Subcutaneous abdominal adipose tissue (tissue), 5 donors: ENCODE measurements around the gene PTBP2.
"Not testable (repeated sequence)": the region's sequence is repeated elsewhere in the genome, so short reads cannot be mapped to it uniquely, and the experiment has no call there.

Experiments used
- H3K27ac ChIP-seq: one replicate; pipeline ENCODE4 v1.7.0; 2013; ENCODE audit warnings: low read depth, mild to moderate bottlenecking, inconsistent platforms, low read length, moderate library complexity
- H3K27me3 ChIP-seq, 5 donors: one replicate each; pipeline ENCODE4 v1.7.0; 2013; ENCODE audit warnings: low read length in 5 of 5, inconsistent platforms in 1 of 5; ENCODE audit not compliant: control insufficient read depth in 5 of 5, insufficient read depth in 4 of 5
- H3K36me3 ChIP-seq, 5 donors: one replicate each; pipeline ENCODE4 v1.7.0; 2013; ENCODE audit warnings: low read length in 5 of 5; ENCODE audit not compliant: control insufficient read depth in 5 of 5, insufficient read depth in 5 of 5
- H3K4me1 ChIP-seq, 5 donors: one replicate each; pipeline ENCODE4 v1.7.0; 2013; ENCODE audit warnings: low read length in 5 of 5, mild to moderate bottlenecking in 3 of 5, moderate library complexity in 1 of 5; ENCODE audit not compliant: control insufficient read depth in 5 of 5, insufficient read depth in 5 of 5
- H3K4me3 ChIP-seq, 5 donors: one replicate each; pipeline ENCODE4 v1.7.0; 2013; ENCODE audit warnings: low read length in 5 of 5, low read depth in 1 of 5
- H3K9ac ChIP-seq, 5 donors: one replicate each; pipeline ENCODE4 v1.7.0; 2013; ENCODE audit warnings: low read length in 5 of 5, mild to moderate bottlenecking in 4 of 5, moderate library complexity in 3 of 5
- H3K9me3 ChIP-seq, 5 donors: one replicate each; pipeline ENCODE4 v1.7.0; 2013; ENCODE audit warnings: low read length in 5 of 5; ENCODE audit not compliant: control insufficient read depth in 5 of 5
- donor health status: healthy.
- donor health status: healthy.
- donor health status: healthy.
- donor health status: healthy.
- donor health status: healthy.

The PTBP2 gene

DNA sequence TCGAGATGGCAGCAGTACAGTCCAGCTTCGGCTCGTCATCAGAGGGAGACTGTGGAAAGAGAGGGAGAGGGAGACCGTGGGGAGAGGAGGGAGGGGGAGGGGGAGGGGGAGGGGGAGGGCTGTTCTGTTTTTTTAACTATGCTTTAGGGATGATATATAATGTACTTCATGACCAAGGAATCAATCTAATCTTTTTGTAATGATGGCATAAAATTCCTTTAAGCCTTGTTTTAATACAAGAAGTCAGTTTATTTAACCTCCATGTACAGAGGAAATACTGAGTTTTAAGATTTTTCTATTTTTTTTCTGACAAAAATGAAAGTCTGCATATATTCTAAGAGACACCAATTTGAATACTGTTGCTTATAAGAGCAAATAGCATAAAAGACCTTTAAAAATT is 41.9 kb downstream of the PTBP2 start:
- Histone ChIP-seq H3K27ac (no peak overlapping the region), H3K4me1 (peaks cover 0 to 7% (median 0%) of the 10 kb centered on the region in 5 donors), H3K4me3 (no peak overlapping the region), H3K27me3 (no peaks in the 10 kb centered on the region), H3K36me3 (peaks cover 0 to 7% (median 0%) of the 10 kb centered on the region in 5 donors), H3K9ac (no peak overlapping the region), H3K9me3 (no peaks in the 10 kb centered on the region)

DNA sequence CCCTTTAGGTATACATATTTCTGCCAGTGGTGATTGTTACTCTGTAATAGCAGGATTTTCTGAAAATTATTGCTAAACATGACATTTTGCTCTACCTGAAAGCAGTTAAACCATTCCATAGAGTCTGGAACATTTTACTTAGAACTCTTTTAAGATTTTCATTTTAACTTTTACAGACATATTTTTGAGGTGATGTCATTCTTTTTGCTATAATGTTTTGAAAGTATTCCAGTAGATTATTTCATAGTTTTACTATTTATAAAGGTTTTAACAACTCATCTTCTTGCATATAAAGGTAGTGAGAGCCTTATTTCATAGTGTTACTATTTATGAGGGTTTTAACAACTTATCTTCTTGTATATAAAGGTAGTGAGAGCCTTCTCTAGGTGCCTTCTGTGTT is 42.9 kb downstream of the PTBP2 start:
- Histone ChIP-seq H3K9ac (no peak overlapping the region), H3K4me1 (peaks cover 0 to 7% (median 0%) of the 10 kb centered on the region in 5 donors), H3K4me3 (no peak overlapping the region), H3K27me3 (no peaks in the 10 kb centered on the region), H3K9me3 (no peaks in the 10 kb centered on the region), H3K36me3 (no peaks in the 10 kb centered on the region), H3K27ac (no peak overlapping the region)

DNA sequence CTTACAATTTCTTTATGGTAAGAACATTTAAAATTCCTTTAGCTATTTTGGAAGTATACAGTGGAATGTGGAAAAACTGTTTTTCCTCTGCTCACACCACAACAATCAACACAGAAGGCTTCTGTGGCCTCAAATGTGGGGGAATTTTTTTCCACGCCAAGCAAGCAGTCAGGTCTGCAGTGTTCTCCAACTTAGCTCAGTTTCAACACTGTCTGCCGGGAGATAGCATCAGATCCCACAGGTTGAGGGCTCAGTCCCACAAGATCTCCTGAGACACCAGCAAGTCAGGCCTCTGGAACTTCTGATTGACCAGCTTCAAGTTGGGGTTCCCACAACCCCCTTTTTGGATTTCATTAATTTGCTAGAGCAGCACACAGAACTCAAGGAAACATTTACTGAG is 50.3 kb downstream of the PTBP2 start:
- H3K36me3 ChIP-seq = peaks cover 10 to 21% (median 16%) of the 10 kb centered on the region in 5 donors
- no peaks in the 10 kb centered on the region for H3K4me1 ChIP-seq
- no peak overlapping the region for H3K27ac ChIP-seq
- H3K4me3 ChIP-seq = no peak overlapping the region
- H3K9ac ChIP-seq = no peak overlapping the region
- H3K27me3 ChIP-seq = no peaks in the 10 kb centered on the region
- no peaks in the 10 kb centered on the region for H3K9me3 ChIP-seq

DNA sequence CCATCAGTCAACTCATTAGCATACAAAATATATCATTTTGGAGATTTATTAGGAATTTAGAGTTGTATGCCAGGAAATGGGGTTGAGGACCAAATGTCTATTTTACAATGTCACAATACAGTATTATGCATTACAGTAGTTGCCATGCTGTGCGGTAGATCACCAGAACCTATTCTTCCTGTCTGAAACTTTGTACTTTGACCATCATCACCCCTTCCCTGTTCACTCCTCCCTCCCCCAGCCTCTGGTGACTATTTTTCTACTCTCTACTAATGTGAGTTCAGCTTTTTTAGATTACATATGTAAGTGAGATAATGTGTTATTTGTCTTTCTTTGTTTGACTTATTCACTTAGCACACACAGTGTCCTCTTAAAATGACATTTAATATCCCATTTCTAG is 50.8 kb downstream of the PTBP2 start:
- Histone ChIP-seq H3K9me3 (no peaks in the 10 kb centered on the region), H3K4me3 (no peak overlapping the region), H3K9ac (no peak overlapping the region), H3K27me3 (no peaks in the 10 kb centered on the region), H3K27ac (no peak overlapping the region), H3K36me3 (peaks cover 10 to 21% (median 17%) of the 10 kb centered on the region in 5 donors), H3K4me1 (no peaks in the 10 kb centered on the region)

DNA sequence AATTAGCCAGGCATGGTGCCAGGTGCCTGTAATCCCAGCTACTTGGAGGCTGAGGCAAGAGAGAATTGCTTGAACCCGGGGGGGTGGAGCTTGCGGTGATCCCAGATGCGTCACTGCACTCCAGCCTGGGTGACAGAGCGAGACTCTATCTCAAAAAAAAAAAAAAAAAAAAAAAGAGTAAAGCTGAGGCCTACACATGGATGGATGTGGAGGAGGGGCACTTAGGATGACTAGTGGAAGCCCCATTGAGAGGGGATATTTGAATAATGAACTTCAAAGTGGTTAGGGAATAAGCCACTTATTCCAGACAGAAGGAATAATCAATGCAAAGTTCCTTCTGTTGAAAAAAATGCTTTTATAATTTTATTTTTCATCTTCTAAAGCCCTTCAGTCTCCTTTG is 51.4 kb downstream of the PTBP2 start:
- Histone ChIP-seq H3K4me3 (no peak overlapping the region), H3K27ac (no peak overlapping the region), H3K9me3 (no peaks in the 10 kb centered on the region), H3K4me1 (no peaks in the 10 kb centered on the region), H3K27me3 (no peaks in the 10 kb centered on the region), H3K36me3 (peaks cover 10 to 21% (median 17%) of the 10 kb centered on the region in 5 donors), H3K9ac (no peak overlapping the region)

DNA sequence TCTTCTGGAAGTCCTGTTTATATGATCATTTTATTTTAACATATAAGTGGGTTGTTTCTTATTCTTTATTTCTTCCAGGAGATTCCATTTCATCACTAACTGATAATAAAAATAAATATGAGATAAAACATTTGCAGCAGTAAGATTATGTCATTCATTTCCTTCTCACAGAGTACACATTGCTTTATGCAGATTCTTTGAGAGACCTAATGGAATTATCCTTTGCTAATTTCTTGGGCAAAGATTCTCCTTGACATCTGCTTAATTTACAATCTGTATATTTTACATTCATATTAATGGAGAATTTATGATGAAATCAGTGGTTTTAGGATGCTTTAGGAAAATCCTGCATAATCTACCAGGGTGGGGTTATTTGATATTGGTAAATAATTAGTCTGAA is 60.6 kb downstream of the PTBP2 start:
- Histone ChIP-seq H3K4me3 (no peak overlapping the region), H3K4me1 (no peaks in the 10 kb centered on the region), H3K27ac (no peak overlapping the region), H3K27me3 (no peaks in the 10 kb centered on the region), H3K36me3 (peaks cover 36 to 62% (median 49%) of the 10 kb centered on the region in 5 donors), H3K9me3 (no peaks in the 10 kb centered on the region), H3K9ac (no peak overlapping the region)

DNA sequence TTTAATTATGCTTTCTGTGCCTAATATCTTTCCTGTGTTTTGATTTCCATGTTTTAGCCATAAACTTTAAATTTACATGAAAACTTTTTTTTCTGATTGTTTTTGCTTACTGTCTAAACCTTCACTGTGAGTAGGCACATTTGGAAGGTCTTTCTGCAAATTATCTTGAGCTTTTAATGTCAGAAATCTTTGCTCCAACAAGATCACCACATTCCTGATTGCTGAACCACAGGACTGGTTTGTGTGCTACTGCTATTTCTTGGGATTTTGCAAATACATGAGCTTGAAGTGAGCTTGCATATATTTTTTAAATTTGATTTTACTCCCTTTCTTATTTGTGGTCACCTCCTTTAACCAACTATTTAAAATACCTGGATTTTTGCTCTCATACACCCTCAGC is 61.3 kb downstream of the PTBP2 start:
- Histone ChIP-seq H3K27ac (no peak overlapping the region), H3K4me1 (no peaks in the 10 kb centered on the region), H3K27me3 (no peaks in the 10 kb centered on the region), H3K9ac (no peak overlapping the region), H3K36me3 (peaks cover 36 to 63% (median 51%) of the 10 kb centered on the region in 5 donors), H3K4me3 (no peak overlapping the region), H3K9me3 (no peaks in the 10 kb centered on the region)

DNA sequence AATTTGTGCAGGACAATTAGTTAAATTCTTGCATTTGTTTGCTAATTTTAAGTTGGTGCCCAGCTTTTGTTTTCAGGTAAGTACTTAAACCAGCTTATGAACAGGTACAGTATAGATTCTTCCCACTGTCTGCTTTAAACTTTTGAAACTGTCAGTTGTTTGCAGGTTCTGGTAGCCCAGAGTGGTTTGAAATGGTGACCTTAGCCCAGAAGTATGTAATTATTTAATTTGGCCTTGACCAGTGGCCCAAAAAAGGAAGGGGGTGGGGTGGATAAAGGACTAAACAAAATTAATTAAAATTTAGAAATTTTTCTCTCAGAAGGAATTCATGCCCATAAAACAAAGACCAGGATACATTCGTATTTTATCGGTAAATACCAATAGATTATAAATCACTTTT is 69.0 kb downstream of the PTBP2 start:
- H3K36me3 ChIP-seq = peaks cover 8 to 27% (median 12%) of the 10 kb centered on the region in 5 donors
- no peak overlapping the region for H3K9ac ChIP-seq
- no peaks in the 10 kb centered on the region for H3K27me3 ChIP-seq
- H3K27ac ChIP-seq = no peak overlapping the region
- no peaks in the 10 kb centered on the region for H3K9me3 ChIP-seq
- H3K4me1 ChIP-seq = no peaks in the 10 kb centered on the region
- H3K4me3 ChIP-seq = no peak overlapping the region

DNA sequence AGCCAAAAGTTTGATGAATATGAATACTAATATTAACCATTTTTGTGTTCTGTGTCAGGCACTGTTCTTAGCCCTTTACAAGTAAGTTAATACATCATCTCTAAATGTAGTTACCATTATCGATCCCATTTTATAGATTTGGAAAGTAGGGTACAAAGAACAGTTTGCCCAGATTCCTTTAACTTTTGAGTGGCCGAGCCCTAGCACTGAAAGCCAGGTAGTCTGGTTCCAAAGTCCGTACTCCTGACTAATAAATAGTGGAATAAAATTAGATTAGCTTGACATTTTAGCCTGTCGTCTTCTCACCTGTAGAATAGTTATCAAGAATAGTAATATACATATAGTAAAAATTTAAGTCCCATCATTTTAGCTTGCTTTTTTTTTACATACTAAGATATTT is 70.6 kb downstream of the PTBP2 start:
- H3K27me3 ChIP-seq = no peaks in the 10 kb centered on the region
- H3K36me3 ChIP-seq = peaks cover 2 to 20% (median 3%) of the 10 kb centered on the region in 5 donors
- H3K4me3 ChIP-seq = no peak overlapping the region
- H3K27ac ChIP-seq = no peak overlapping the region
- no peak overlapping the region for H3K9ac ChIP-seq
- H3K4me1 ChIP-seq = no peaks in the 10 kb centered on the region
- no peaks in the 10 kb centered on the region for H3K9me3 ChIP-seq

DNA sequence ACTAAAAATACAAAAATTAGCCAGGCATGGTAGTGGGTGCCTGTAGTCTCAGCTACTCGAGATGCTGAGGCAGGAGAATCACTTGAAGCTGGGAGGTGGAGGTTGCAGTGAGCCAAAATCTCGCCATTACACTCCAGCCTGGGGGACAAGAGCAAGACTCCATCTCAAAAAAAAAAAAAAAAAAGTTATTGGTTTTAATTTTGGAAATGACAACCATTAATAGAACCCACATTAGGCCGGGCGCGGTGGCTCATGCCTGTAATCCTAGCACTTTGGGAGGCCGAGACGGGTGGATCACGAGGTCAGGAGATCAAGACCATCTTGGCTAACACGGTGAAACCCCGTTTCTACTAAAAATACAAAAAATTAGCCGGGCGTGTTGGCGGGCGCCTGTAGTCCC is 80.1 kb downstream of the PTBP2 start:
- H3K9me3 ChIP-seq, H3K4me3 ChIP-seq, H3K36me3 ChIP-seq, H3K27ac ChIP-seq, H3K4me1 ChIP-seq, H3K9ac ChIP-seq, H3K27me3 ChIP-seq: not testable (repeated sequence)

DNA sequence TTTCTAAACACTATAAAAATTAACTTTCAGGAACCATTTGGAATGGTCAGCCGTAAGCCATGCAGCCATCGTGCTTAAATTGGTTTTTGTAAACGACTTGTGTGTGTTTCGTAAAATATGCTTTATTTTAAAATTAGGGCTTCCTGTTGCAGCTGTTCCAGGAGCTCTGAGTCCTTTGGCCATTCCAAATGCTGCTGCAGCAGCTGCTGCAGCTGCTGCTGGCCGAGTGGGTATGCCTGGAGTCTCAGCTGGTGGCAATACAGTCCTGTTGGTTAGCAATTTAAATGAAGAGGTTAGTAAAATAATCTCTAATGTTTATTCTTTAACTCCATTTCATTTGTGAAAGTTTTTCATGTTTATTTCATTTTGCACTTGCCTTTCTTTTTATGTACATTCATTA is 83.1 kb downstream of the PTBP2 start:
- H3K4me3 ChIP-seq = no peak overlapping the region
- H3K4me1 ChIP-seq = peaks cover 0 to 13% (median 3%) of the 10 kb centered on the region in 5 donors
- H3K9ac ChIP-seq = no peak overlapping the region
- H3K36me3 ChIP-seq = peaks cover 4 to 14% (median 11%) of the 10 kb centered on the region in 5 donors
- no peaks in the 10 kb centered on the region for H3K27me3 ChIP-seq
- H3K27ac ChIP-seq = no peak overlapping the region
- H3K9me3 ChIP-seq = no peaks in the 10 kb centered on the region
